B cell (primary cell): ENCODE measurements around the gene SGSM1.

Experiments
- CTCF ChIP-seq: fragments of 200-600 bp; IDR thresholded peaks from one replicate; pipeline ENCODE4 v1.8.0; 2022; ENCODE audit warnings: antibody characterized with exemption, mild to moderate bottlenecking
- EZH2 ChIP-seq: IDR thresholded peaks from 2 replicates; pipeline ENCODE4 v1.6.1; 2012; ENCODE audit warnings: borderline replicate concordance, low read depth, mild to moderate bottlenecking, moderate library complexity, low read length; ENCODE audit not compliant: insufficient read depth, poor library complexity, severe bottlenecking

- TF ChIP-seq CTCF, result no peak
- TF ChIP-seq EZH2, result no peak
These were observed 124.7 kb downstream of the SGSM1 start for GRCh38 chr22:24930678-24931077.
